OCI-LY7 (cell line): ENCODE data around the gene RFPL4A. TPM values are rescaled to one million over a fixed set of nuclear protein-coding genes. Genes with fewer than 3 reads are reported as not detected.
"Not testable (repeated sequence)": the region's sequence is repeated elsewhere in the genome, so short reads cannot be mapped to it uniquely, and the experiment has no call there.

Source experiments
- BruUV-seq: library from RNA; stranded (reverse); fragments of 400-500 nt; replicated peaks from 2 replicates; lab custom pipeline; 2021; lab: Mats Ljungman, UMichigan
- CTCF ChIA-PET: fragments of 300-600 bp; sonication (Branson Sonifier 250); formaldehyde crosslinking; loops from one replicate; lab custom pipeline; 2022; ENCODE audit warnings: antibody characterized with exemption; ENCODE audit not compliant: unreplicated experiment; lab: Charles Lee
- POLR2A ChIA-PET: fragments of 300-600 bp; sonication (Branson Sonifier 250); formaldehyde crosslinking; loops from one replicate; lab custom pipeline; 2022; ENCODE audit warnings: antibody characterized with exemption; lab: Charles Lee
- DNase-seq: peaks from one replicate; pipeline ENCODE4 v3.0.0-alpha.2; 2015; ENCODE audit warnings: low spot score
- H2AFZ ChIP-seq: fragments of 200-600 bp; sonication (generic), shearing (Covaris generic); 2 replicates; pipeline ENCODE4 v1.6.1; 2014; ENCODE audit warnings: mild to moderate bottlenecking, antibody characterized with exemption, low read length, moderate library complexity
- H3K27ac ChIP-seq: fragments of 200-600 bp; sonication (generic); 2 replicates; pipeline ENCODE4 v1.5.1; 2014; ENCODE audit warnings: mixed run types, low read depth, mild to moderate bottlenecking, moderate library complexity, low read length, inconsistent platforms; ENCODE audit not compliant: poor library complexity, severe bottlenecking
- H3K36me3 ChIP-seq: fragments of 200-600 bp; sonication (generic); 2 replicates; pipeline ENCODE4 v1.6.1; 2014; ENCODE audit warnings: mild to moderate bottlenecking, antibody characterized with exemption, low read length, moderate library complexity, mixed read lengths; ENCODE audit not compliant: insufficient read depth
- H3K4me1 ChIP-seq: fragments of 200-600 bp; sonication (generic); 2 replicates; pipeline ENCODE4 v1.5.1; 2014; ENCODE audit warnings: mild to moderate bottlenecking, low read length; ENCODE audit not compliant: insufficient read depth, poor library complexity, severe bottlenecking
- H3K4me2 ChIP-seq: fragments of 200-600 bp; sonication (generic); 2 replicates; pipeline ENCODE4 v1.6.1; 2014; ENCODE audit warnings: mild to moderate bottlenecking, low read length
- H3K4me3 ChIP-seq: fragments of 200-600 bp; sonication (generic); 2 replicates; pipeline ENCODE4 v1.5.1; 2014; ENCODE audit warnings: mild to moderate bottlenecking, low read depth, low read length; ENCODE audit not compliant: poor library complexity, severe bottlenecking
- H3K79me2 ChIP-seq: fragments of 200-600 bp; sonication (generic); 2 replicates; pipeline ENCODE4 v1.6.1; 2016; ENCODE audit warnings: low read depth, mild to moderate bottlenecking, low read length, moderate library complexity, mixed read lengths; ENCODE audit not compliant: insufficient read depth
- H3K9me2 ChIP-seq: fragments of 200-600 bp; sonication (generic); 2 replicates; pipeline ENCODE4 v1.6.1; 2016; ENCODE audit warnings: mild to moderate bottlenecking, low read length, mixed read lengths; ENCODE audit not compliant: insufficient read depth
- H3K9me3 ChIP-seq: fragments of 200-600 bp; sonication (generic); 2 replicates; pipeline ENCODE4 v1.6.1; 2014; ENCODE audit warnings: mild to moderate bottlenecking, mixed run types, low read length, mixed read lengths
- H4K20me1 ChIP-seq: fragments of 200-600 bp; sonication (generic); 2 replicates; pipeline ENCODE4 v1.6.1; 2014; ENCODE audit warnings: mild to moderate bottlenecking, antibody characterized with exemption, low read length, moderate library complexity, mixed read lengths; ENCODE audit not compliant: insufficient read depth
- CTCF ChIP-seq: fragments of 200-600 bp; sonication (generic); conservative IDR thresholded peaks from 2 replicates; pipeline ENCODE4 v1.5.1; 2014; ENCODE audit warnings: mild to moderate bottlenecking, antibody characterized with exemption, low read length, moderate library complexity, mixed read lengths
- EZH2phosphoT487 ChIP-seq: fragments of 200-600 bp; sonication (generic); IDR thresholded peaks from 2 replicates; pipeline ENCODE4 v1.6.1; 2018; ENCODE audit warnings: low read depth, borderline replicate concordance, mild to moderate bottlenecking, mixed run types, antibody characterized with exemption, low read length, moderate library complexity, mixed read lengths
- intact Hi-C: fragments of 100-400 bp; cut with micrococcal nuclease; formaldehyde crosslinking; loops from one replicate; pipeline ENCODE4 v1.10.0; 2022; ENCODE audit not compliant: unreplicated experiment
- total RNA-seq, 2 experiments: library from RNA; depleted of rRNA in 1 of 2; stranded (reverse); fragments of >200 nt in 1 of 2; shearing (Covaris generic) in 1 of 2; gene quantifications; 2 replicates each; pipeline ENCODE4 v1.2.3, GENCODE V29; 2014 to 2022

RFPL4A gene
- total RNA-seq, 2 experiments from 2014 or later: not detected

DNA sequence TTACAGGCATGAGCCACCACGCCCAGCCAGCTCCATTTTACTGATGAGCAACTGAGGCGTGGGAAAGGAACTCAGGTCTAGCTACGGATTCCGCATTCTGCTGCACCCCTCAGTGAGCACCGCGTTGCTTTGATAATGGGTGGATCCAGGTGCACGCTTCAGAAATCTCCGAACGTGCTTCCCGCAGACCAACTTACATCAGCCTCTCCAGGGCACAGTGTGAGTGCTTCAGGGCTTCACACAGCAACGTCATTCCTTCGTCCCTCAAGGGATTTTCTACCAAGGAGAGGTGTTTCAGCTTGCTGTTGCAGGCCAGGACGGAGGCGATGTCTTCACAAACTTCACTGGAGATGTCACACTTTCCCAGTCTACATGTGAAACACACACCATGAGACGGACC, 42.4 kb upstream of the RFPL4A start:
- ChIA-PET POLR2A (interaction anchor here (0.7 kb wide), 1 partner anchor 338 kb away, joined by 4 read pairs; no protein-coding TSS in a partner anchor), CTCF (no interaction called here)
- TF ChIP-seq EZH2phosphoT487 (no peak), CTCF (no peak)
- no TSS peak for BruUV-seq
- intact Hi-C loops: no loop called here
- no peak for DNase-seq
- Histone ChIP-seq H2AFZ (no peak overlapping the region), H3K27ac (no peak overlapping the region), H3K4me1 (no peaks in the 10 kb centered on the region), H3K79me2 (no peaks in the 10 kb centered on the region), H3K4me3 (no peak overlapping the region), H3K9me3 (peaks cover 4% of the 10 kb centered on the region; the same call in 1 of the 2 replicates), H3K9me2 (no peaks in the 10 kb centered on the region), H3K36me3 (no peaks in the 10 kb centered on the region), H4K20me1 (no peaks in the 10 kb centered on the region), H3K4me2 (no peak overlapping the region)

DNA sequence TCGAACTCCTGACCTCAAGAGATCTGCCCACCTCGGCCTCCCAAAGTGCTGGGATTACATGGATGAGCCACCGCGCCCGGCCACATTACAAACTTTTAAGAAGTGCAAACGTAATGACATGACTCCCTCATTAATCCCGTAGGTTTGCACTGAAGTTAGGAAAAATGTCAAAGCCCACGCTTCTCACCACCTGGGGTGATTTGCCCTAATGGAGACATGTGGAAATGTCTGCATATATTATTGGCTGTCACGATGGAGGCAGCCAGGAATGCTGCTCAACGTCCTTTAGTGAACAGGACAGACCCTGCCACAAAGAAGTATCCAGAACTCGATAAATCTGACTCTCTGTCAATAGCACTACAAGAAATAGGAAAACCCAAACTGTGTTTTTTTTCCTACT, 41.6 kb upstream of the RFPL4A start:
- Histone ChIP-seq H3K9me2 (no peaks in the 10 kb centered on the region), H3K36me3 (no peaks in the 10 kb centered on the region), H3K27ac (no peak overlapping the region), H3K4me3 (no peak overlapping the region), H3K4me1 (no peaks in the 10 kb centered on the region), H4K20me1 (no peaks in the 10 kb centered on the region), H3K9me3 (peaks cover 10% of the 10 kb centered on the region; the same call in 1 of the 2 replicates), H3K79me2 (no peaks in the 10 kb centered on the region), H2AFZ (no peak overlapping the region), H3K4me2 (no peak overlapping the region)
- TF ChIP-seq EZH2phosphoT487 (no peak), CTCF (no peak)
- BruUV-seq: no TSS peak
- intact Hi-C loops: no loop called here
- no peak for DNase-seq
- POLR2A ChIA-PET: no interaction called here
- CTCF ChIA-PET: no interaction called here

GRCh38 chr19:55717879-55718711, 40.8 kb upstream of the RFPL4A start:
- H3K79me2 ChIP-seq, CTCF ChIA-PET, H3K4me1 ChIP-seq, H3K9me2 ChIP-seq, H3K4me2 ChIP-seq, BruUV-seq, H3K27ac ChIP-seq, DNase-seq, H2AFZ ChIP-seq, H3K4me3 ChIP-seq, intact Hi-C loops, H4K20me1 ChIP-seq, H3K36me3 ChIP-seq, POLR2A ChIA-PET: not testable (repeated sequence)
- H3K9me3 ChIP-seq: peaks cover 11% of the 10 kb centered on the region; the same call in 1 of the 2 replicates
